SK-N-MC (cell line): ENCODE results near the gene TKFC.
A peak's percentile ranks its signal among the peaks of the same experiment; 100 is the strongest.

ENCODE experiments used
- DNase-seq: peaks from one replicate; pipeline ENCODE4 v3.0.0-alpha.2; 2011; ENCODE audit warnings: low read depth, low spot score
- H3K27ac ChIP-seq: fragments of 200-600 bp; sonication (generic); 2 replicates; pipeline ENCODE4 v1.5.1; 2016; ENCODE audit warnings: mixed run types
- H3K36me3 ChIP-seq: fragments of 200-600 bp; sonication (generic); 2 replicates; pipeline ENCODE4 v1.6.1; 2017; ENCODE audit warnings: antibody characterized with exemption, low read length, mixed read lengths; ENCODE audit not compliant: insufficient read depth
- H3K4me3 ChIP-seq: fragments of 200-600 bp; sonication (generic); 2 replicates; pipeline ENCODE4 v1.5.1; 2016
- H3K9ac ChIP-seq: fragments of 200-600 bp; sonication (generic); 2 replicates; pipeline ENCODE4 v1.8.0; 2017; ENCODE audit warnings: mixed run types, mixed read lengths; ENCODE audit not compliant: insufficient read length
- H3K9me3 ChIP-seq: fragments of 200-600 bp; sonication (generic); 2 replicates; pipeline ENCODE4 v1.6.1; 2017; ENCODE audit warnings: low read depth, mild to moderate bottlenecking, antibody characterized with exemption, low read length, moderate library complexity, mixed read lengths
- EZH2 ChIP-seq: fragments of 200-600 bp; sonication (generic); IDR thresholded peaks from one replicate; pipeline ENCODE4 v1.6.1; 2017; ENCODE audit warnings: antibody characterized with exemption
- FOXP2 ChIP-seq: optimal IDR thresholded peaks from 2 replicates; pipeline ENCODE3; 2011; ENCODE audit warnings: mild to moderate bottlenecking, moderate library complexity; ENCODE audit not compliant: insufficient read depth; ENCODE audit errors: extremely low read length, control extremely low read depth
- POLR2AphosphoS5 ChIP-seq: IDR thresholded peaks from 2 replicates; pipeline ENCODE4 v1.6.1; 2012; ENCODE audit warnings: mild to moderate bottlenecking, low read depth, low read length, borderline replicate concordance

The TKFC gene

DNA sequence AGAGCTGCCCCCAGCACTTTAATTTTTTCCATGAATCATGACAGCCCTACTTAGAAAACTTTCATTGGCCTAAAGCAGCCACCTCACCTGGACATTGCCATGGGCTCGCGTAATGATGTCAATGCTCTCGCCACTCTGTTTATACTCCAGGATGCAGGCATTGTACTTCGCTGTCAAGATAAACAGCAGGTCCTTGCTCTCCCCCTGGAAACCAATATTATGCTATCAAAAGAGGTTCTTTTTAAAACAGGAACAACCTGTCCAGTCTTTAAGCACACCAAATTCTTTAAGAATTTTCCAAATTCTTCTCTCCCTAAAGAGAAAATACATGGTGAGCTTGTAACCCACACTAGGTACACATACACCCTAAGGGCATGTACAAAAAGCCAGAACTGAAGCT is 3.2 kb upstream of the TKFC start:
- Histone ChIP-seq H3K9me3 (no peaks in the 10 kb centered on the region), H3K9ac (no peak overlapping the region), H3K27ac (no peak overlapping the region), H3K4me3 (no peak overlapping the region), H3K36me3 (peaks cover 50% of the 10 kb centered on the region)
- no peak for TF ChIP-seq FOXP2
- no peak for TF ChIP-seq EZH2
- no peak for TF ChIP-seq POLR2AphosphoS5
- DNase-seq: no peak

DNA sequence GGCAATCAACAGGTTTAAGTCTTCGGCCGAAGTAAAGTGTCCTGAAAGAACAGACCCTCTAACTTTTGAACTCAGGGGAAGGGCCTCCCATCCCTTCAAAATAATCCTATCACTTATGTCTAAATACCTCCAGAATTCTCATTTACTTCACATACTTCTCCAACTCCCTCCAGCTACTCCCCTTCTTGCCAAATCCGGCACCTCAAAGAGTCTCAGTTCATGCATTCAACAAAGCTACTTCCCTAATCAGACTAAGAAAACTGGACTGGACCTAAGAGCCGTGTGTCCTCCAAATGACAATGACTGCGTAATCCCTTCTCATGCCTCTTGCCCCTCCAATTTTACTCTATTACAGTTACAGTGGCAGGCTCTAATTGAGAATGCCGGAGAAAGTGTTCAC is 1.4 kb upstream of the TKFC start:
- Histone ChIP-seq H3K36me3 (peaks cover 33% of the 10 kb centered on the region), H3K4me3 (peak overlapping the region; percentile 99), H3K9me3 (no peaks in the 10 kb centered on the region), H3K27ac (no peak overlapping the region), H3K9ac (peak overlapping the region; percentile 100)
- TF ChIP-seq EZH2: no peak
- no peak for TF ChIP-seq POLR2AphosphoS5
- no peak for TF ChIP-seq FOXP2
- DNase-seq: no peak

DNA sequence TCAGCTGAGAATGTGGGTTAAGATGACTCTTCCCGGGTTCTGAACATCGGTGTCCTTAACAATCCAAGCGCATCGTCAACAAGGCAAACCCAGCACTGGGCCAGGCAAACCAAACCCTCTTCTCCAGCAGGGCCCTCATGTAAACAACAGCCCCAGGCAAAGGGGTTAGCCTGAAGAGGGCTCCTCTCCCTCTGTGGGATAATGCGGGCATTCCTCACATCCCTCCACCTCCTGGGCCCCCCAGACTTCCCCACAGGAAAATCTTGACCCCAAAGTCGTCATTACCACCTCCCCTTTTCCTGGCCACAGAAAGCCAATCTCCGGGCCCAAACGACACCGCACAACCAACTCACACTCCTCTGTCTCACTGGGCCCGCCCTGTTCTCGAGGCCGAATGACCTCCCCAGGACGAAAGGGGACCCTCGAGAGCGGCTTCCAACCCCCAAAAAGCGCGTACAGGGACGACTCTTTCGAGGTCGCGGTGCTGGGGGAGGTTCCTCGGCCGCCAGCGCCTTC is 689 bp upstream of the TKFC start:
- peaks cover 27% of the 10 kb centered on the region for H3K36me3 ChIP-seq
- DNase-seq: no peak
- peak overlapping the region; percentile 100 for H3K9ac ChIP-seq
- TF ChIP-seq POLR2AphosphoS5 (no peak), FOXP2 (no peak), EZH2 (no peak)
- peak overlapping the region; percentile 79; the same call in 1 of the 2 replicates for H3K27ac ChIP-seq
- H3K4me3 ChIP-seq: peak overlapping the region; percentile 99
- no peaks in the 10 kb centered on the region for H3K9me3 ChIP-seq

DNA sequence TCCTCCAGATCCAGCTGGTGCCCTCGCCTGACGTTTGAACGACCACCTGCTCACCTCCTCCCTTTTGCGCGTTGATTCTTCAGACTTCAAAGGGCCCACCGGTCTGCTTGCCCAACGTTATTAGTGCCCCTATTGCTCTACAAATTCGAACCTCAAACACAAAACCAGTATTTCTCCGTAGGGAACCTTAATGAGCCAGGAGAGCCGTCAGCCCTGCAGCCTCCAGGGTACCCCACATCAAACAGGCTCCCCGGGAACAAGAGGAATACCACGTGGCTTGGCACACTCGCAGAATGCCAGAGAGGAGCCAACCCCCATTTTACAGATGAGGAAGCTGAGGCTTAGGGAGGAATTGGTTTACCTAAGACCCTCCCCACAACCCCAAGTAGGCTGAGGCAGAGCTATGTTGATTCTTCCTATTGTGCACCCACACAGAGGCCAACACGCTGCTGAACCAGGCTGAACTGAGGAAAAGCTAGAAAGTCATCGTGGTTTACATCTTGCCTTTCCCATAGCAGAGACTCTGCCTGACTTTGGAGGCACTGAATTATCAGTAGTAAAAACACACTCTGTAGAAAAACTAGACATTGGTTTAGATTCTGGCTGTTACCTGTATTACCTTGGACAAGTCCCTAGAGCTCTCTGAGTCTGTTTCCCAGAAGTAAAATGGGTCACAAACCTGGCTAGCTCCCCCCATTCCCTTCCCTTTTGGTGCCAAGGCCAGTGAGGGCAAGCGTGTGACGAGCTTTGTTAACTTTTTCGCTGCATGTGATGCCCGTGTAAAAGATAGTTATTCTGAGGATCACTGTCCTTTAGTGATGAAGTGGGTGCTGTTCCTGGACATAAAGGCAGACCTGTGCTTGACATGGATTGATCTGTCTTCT is 764 bp downstream of the TKFC start:
- Histone ChIP-seq H3K4me3 (peak overlapping the region; percentile 99), H3K9me3 (no peaks in the 10 kb centered on the region), H3K36me3 (peaks cover 15% of the 10 kb centered on the region), H3K27ac (peak overlapping the region; percentile 90), H3K9ac (peak overlapping the region; percentile 100)
- no peak for DNase-seq
- TF ChIP-seq EZH2 (no peak), POLR2AphosphoS5 (peak; percentile 31; the same call in 1 of the 2 replicates)

DNA sequence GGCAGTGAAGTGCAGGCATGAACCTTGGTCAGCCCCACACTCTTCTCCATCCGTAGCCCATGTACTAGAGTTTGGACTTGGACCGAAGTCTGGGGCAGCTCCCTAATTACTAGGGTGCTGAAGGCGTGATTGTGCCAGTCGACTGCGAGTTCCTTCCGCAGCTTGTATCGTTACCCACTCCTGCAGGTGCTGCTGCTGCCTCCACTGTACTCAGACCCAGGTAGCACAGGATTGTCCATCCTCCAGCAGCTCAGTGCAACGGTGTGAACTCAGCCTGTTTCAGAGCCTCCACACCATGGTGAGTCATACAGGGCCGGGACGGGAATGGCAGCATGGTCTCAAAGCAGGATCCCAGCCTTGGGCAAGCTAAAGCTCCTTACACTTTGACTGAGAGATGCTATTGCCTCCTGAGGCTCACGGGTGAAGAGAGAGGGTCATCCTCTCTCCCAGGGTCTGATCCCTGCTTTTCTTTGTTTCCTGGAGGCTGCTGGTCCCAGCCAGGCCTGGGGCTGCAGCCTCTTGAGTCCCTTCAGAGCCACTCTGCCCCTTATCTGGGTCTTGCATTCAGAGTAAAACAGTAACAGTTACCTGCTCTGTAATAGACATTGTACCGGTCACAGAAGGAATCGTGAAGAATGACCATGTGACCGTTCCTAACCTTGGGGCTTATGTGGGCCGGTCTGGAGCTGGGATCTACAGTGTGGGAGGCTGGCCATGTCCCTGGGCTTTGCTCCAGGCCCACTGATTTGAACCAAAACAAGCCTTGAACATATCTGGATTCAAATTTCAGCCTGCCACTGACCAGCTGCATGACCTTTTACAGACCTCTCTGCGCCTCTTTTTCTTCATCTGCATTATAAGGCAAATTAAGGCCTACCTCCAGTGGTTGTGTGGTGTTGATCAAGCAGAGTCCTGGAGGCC is 1.7 kb downstream of the TKFC start:
- no peak for DNase-seq
- Histone ChIP-seq H3K27ac (no peak overlapping the region; the same call in 1 of the 2 replicates), H3K4me3 (no peak overlapping the region), H3K36me3 (peaks cover 6% of the 10 kb centered on the region; the same call in 1 of the 2 replicates), H3K9ac (peak overlapping the region; percentile 100), H3K9me3 (no peaks in the 10 kb centered on the region)
- no peak for TF ChIP-seq FOXP2
- TF ChIP-seq EZH2: no peak
- TF ChIP-seq POLR2AphosphoS5: no peak

DNA sequence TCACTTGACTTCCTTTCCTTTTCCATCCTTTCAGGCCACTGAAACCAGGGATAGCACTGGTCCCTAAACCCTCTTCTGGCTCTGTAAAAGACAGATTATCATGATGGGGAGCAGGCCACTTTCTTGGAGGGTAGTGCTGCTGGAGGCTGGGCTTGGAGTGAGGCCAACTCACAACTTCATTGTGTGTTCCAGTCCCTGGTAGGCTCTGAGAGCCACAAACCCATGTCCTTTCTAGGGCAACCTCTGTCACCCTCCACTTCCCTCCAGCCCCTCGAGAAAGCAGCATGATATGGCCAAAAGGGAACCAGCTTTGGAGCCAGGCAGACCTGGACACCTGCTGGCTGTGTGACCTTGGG is 2.3 kb downstream of the TKFC start:
- H3K9ac ChIP-seq: no peak overlapping the region
- no peak for DNase-seq
- no peaks in the 10 kb centered on the region for H3K9me3 ChIP-seq
- TF ChIP-seq FOXP2 (no peak), POLR2AphosphoS5 (no peak), EZH2 (no peak)
- no peaks in the 10 kb centered on the region; the same call in 1 of the 2 replicates for H3K36me3 ChIP-seq
- no peak overlapping the region for H3K4me3 ChIP-seq
- H3K27ac ChIP-seq: no peak overlapping the region

DNA sequence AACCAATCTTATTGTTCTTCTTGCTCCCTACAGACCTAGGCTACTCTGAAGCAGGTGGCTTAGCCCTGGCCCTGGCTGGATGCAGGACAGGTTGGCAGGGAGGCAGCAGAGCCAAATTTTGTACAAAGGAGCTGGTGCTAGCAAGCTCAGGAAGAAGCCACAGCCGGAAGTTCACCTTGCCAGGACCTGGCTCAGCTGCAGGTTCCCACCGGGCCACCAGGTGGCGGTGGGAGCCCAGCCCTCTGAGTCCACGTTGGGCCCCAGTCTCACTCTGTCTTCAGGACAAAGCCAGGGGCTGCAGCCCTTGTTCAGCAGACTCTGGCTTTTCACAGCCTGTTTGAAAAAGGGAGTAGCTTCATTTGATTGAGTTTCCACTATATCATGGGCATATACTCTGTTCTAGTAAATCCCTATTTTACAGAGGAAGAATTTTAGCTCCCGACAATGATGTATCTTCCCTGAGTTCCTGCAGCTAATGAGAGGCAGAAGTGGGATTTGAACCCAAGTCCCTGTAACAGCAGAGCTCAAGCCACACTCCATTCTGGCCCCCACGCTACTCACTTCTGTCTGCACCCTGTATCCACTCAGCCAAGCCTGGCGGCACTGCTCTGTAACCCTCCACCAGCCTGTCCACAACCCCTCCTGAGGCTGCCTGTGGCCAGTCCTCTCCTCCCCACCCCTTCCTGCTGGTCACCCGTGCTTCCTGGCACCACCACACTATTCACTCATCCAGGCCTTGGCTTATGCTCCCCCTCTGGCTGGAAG is 3.3 kb downstream of the TKFC start:
- Histone ChIP-seq H3K9ac (peak overlapping the region; percentile 16), H3K4me3 (no peak overlapping the region), H3K36me3 (no peaks in the 10 kb centered on the region; the same call in 1 of the 2 replicates), H3K9me3 (no peaks in the 10 kb centered on the region), H3K27ac (no peak overlapping the region)
- DNase-seq: no peak
- TF ChIP-seq FOXP2 (no peak), POLR2AphosphoS5 (no peak), EZH2 (no peak)
